B cell (primary cell): ENCODE data around the gene PEAK1.

Experiments used
- EZH2 ChIP-seq: IDR thresholded peaks from 2 replicates; pipeline ENCODE4 v1.6.1; 2012; ENCODE audit warnings: borderline replicate concordance, low read depth, mild to moderate bottlenecking, moderate library complexity, low read length; ENCODE audit not compliant: insufficient read depth, poor library complexity, severe bottlenecking
- TF ChIP-seq, protein P1 (sequence below): fragments of 200-600 bp; IDR thresholded peaks from one replicate; pipeline ENCODE4 v1.8.0; 2022; ENCODE audit warnings: antibody characterized with exemption, mild to moderate bottlenecking

DNA sequence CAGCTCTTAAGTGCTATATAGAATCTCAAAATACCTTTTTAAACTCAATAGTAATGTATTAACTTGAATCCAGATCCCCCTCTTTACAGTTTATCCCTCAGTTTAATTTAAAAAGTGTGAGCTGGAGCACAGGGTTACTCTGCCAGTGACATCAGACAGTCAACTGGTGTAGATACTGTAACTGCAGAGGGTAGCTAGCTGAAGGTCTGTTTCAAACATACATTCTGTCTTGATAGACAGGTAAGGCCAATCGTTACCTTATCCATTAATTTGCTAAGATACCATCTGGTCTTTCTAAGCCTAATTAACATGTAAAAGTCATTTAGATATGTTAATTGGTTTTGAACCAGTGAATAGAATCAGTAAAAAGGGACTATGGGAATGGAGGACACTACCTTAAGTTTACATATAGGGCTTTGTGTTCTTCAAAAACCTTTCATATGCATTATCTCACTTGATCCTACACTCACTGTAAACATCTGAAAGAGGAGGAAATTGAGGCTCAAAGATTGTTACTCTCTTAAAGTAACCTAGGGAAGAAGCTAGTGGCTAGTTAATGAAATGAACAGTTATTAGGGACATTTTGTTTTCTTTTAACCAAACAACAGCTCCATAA is 289.5 kb downstream of the PEAK1 start:
- TF ChIP-seq, protein P1, sequence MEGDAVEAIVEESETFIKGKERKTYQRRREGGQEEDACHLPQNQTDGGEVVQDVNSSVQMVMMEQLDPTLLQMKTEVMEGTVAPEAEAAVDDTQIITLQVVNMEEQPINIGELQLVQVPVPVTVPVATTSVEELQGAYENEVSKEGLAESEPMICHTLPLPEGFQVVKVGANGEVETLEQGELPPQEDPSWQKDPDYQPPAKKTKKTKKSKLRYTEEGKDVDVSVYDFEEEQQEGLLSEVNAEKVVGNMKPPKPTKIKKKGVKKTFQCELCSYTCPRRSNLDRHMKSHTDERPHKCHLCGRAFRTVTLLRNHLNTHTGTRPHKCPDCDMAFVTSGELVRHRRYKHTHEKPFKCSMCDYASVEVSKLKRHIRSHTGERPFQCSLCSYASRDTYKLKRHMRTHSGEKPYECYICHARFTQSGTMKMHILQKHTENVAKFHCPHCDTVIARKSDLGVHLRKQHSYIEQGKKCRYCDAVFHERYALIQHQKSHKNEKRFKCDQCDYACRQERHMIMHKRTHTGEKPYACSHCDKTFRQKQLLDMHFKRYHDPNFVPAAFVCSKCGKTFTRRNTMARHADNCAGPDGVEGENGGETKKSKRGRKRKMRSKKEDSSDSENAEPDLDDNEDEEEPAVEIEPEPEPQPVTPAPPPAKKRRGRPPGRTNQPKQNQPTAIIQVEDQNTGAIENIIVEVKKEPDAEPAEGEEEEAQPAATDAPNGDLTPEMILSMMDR: no peak
- TF ChIP-seq EZH2: no peak
